GM19193 (cell line): ENCODE measurements around the gene MRC2.

Source experiments
- POLR2A ChIP-seq: IDR thresholded peaks from 4 replicates; pipeline ENCODE4 v1.6.1; 2011; ENCODE audit not compliant: insufficient read depth, insufficient read length; ENCODE audit errors: extremely low read depth

Gene MRC2

GRCh38 chr17:62644487-62645173 lies 17.2 kb downstream of the MRC2 start:
- TF ChIP-seq POLR2A = no peak

- TF ChIP-seq POLR2A = no peak
These were observed 20.9 kb downstream of the MRC2 start for GRCh38 chr17:62648251-62648955.

GRCh38 chr17:62648956-62649294 lies 21.5 kb downstream of the MRC2 start:
- TF ChIP-seq POLR2A = no peak

- TF ChIP-seq POLR2A = no peak
These were observed 22.1 kb downstream of the MRC2 start for GRCh38 chr17:62649570-62649969.

DNA sequence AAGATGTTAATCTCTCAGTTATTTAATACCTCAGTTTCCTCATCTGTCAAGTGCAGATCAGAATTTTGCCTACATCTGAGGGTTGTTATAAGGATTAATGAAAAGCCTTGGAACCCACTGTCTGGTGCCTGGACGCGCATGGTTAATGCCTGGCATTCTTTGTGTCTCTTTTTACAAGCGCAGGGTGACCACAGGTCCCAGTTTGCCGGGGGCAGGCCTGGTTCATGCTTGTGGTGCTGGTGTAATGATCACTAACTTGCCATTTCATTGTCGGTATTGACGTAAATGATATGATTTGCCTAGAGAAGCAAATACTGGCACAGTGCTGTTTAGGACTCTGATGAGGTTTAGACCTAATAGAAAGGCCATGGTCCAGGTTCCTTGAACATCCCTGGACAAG lies 23.1 kb downstream of the MRC2 start:
- TF ChIP-seq POLR2A = no peak

- no peak for TF ChIP-seq POLR2A
These were observed 25.0 kb downstream of the MRC2 start for GRCh38 chr17:62652251-62653001.

DNA sequence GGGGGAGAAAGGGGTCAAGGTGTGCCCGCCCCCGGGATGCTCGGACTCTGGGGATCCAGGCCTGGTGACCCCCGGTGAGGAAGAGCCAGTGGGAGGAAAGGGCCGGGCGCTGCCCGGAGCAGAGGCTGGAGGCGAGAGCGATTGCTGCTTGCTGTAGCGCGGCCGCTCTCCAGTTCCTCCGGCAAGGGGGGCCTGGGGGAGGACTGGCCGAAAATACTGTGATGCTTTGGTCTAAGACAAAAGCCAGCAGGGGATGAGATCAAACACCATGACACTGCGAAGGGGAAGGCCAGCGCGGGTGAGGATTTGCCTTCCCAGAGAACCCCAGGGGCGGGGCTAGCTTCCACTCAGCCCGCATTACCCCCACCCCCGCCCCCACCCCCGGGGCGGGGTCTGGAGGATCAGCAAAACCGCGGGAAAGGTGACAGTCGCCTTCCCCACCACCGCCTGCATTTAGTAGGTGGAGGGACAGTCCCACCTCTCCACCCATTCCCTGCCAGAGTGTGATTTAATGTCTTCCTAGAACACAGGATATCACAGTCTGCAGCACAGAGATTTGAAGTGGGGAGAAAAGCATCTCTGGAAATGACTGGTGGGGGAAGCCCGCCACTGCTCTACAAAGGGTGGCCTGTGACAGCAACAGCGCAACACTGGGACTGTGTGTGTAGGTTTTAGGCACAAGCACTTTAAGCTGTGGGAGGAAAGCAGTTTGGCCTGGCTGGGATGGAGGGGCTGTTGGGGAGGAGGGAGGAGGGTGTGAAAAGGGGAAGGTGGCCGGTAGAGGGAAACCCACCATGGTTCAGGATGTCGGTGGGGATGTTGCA lies 25.7 kb downstream of the MRC2 start:
- TF ChIP-seq POLR2A = no peak

- no peak for TF ChIP-seq POLR2A
These were observed 26.6 kb downstream of the MRC2 start for GRCh38 chr17:62653826-62654761.

DNA sequence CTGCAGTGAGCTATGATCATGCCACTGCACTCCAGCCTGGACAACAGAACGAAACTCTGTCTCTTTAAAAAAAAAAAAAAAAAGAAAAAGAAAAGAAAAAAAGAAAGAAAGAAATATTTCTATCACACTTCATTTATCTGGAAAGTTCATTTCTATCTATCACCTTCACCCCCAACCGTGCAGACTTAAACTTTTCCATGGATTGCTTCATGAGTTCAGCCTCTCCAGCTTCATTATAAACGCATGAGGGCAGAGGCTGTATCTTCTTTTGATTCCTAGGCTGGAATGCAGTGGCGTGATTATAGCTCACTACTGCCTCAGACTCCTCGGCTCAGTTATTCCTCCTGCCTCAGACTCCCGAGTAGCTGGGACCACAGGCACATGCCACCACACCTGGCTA lies 28.2 kb downstream of the MRC2 start:
- TF ChIP-seq POLR2A = no peak

DNA sequence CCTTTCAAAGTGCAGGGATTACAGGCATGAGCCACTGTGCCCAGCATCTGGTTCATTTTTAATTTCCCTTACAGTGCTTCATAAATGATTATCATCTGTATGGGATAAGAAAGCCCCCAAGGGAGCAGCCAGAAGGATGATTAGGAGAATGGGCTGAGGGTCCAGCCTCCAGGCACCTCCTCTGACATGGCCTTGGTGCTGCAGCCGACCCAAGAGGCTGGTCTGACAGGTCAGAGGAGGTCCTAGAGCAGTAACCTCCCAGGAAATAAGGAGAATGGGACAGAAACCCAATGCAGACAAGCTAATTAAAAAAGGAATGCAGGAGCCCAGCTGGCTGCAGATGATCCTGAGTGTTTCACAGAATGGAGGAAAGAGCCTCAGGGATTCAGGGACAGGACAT lies 29.0 kb downstream of the MRC2 start:
- TF ChIP-seq POLR2A = no peak

- no peak for TF ChIP-seq POLR2A
These were observed 29.7 kb downstream of the MRC2 start for GRCh38 chr17:62657145-62657665.

DNA sequence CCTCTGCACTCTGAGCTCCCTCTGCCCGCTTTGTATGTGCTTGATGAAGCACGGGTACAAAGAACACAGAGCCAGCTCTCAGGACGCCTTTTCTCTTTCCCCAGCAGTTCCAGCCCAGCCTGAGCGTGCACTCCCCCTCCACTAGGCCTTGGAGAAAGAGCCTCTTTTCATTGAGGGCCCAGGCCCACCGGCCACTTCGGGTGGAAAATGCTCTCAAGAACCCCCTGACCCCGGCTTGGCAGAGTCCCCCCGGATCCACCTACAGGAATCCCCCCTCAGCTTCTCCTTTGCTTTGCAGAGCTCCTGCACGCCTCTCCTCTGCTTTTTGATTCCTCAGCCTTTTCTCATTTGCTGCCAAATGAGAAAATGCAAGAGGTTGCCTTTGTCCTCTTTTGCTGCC lies 30.2 kb downstream of the MRC2 start:
- TF ChIP-seq POLR2A = no peak

DNA sequence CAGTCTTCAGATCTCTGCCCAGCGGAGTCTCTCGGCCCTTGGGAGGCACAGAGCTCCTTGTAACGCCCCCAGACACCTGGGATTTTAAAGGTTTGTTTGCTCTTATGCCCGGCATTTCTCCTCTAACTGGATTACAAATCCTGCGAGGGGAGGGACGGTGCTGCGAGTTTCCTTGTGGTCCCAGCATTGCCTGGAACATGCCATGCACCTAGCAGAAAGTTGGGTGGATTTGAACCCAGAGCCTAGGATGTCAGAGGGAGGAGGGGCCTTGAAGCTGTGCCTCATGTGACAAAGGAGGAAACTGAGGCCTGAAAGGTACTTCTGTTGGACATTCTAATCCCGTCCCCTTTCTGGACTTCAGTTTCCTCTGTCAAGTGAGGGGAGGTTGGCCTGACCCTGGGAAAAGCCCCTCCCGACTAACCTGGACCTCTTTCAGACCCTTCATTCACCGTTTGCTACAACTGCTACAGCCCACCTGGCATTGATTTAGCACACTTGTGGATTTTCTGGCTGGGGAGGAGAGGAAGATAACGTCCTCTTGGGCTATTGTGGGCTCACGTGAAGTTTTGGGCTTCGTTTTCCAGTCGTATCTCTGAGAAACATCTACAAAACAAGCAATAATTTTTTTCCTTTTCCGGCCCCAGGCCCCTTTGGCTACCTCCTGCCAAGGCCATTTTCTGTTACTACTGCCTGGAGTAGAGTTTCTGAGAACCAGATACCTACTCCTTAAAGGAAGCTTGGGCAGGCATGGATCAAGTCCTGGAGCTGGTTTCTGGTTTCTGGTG lies 30.9 kb downstream of the MRC2 start:
- no peak for TF ChIP-seq POLR2A
